ENCODE data around the gene ABCB1. TPM values are rescaled to one million over a fixed set of nuclear protein-coding genes. Genes with fewer than 3 reads are reported as not detected.

Gene ABCB1
- total and polyA plus RNA-seq, 2 of the 8 experiments (the other 6 are each of a cell fraction or from before 2014, with no cell fraction given) = 0.51 to 1.2 TPM

DNA sequence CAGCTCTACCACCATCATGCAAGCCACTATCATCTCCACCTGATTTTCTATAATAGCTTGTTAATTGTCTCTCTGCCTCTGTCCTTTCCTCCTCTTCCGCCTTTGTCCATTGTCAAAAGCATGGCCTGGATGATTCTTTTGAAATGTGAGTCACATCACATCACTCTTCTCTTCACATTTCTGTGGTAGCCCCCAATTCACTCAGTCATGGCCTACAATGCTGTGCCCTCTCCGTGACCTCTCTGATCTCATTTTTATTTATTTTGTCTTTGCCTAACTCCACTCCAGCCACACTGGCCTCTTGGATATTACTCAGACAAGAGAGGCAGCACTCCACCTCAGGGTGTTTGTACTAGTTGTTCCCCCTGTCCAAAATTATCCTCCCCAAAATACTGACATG, 120.3 kb downstream of the ABCB1 start (continued):
- TF ChIP-seq, protein P1, sequence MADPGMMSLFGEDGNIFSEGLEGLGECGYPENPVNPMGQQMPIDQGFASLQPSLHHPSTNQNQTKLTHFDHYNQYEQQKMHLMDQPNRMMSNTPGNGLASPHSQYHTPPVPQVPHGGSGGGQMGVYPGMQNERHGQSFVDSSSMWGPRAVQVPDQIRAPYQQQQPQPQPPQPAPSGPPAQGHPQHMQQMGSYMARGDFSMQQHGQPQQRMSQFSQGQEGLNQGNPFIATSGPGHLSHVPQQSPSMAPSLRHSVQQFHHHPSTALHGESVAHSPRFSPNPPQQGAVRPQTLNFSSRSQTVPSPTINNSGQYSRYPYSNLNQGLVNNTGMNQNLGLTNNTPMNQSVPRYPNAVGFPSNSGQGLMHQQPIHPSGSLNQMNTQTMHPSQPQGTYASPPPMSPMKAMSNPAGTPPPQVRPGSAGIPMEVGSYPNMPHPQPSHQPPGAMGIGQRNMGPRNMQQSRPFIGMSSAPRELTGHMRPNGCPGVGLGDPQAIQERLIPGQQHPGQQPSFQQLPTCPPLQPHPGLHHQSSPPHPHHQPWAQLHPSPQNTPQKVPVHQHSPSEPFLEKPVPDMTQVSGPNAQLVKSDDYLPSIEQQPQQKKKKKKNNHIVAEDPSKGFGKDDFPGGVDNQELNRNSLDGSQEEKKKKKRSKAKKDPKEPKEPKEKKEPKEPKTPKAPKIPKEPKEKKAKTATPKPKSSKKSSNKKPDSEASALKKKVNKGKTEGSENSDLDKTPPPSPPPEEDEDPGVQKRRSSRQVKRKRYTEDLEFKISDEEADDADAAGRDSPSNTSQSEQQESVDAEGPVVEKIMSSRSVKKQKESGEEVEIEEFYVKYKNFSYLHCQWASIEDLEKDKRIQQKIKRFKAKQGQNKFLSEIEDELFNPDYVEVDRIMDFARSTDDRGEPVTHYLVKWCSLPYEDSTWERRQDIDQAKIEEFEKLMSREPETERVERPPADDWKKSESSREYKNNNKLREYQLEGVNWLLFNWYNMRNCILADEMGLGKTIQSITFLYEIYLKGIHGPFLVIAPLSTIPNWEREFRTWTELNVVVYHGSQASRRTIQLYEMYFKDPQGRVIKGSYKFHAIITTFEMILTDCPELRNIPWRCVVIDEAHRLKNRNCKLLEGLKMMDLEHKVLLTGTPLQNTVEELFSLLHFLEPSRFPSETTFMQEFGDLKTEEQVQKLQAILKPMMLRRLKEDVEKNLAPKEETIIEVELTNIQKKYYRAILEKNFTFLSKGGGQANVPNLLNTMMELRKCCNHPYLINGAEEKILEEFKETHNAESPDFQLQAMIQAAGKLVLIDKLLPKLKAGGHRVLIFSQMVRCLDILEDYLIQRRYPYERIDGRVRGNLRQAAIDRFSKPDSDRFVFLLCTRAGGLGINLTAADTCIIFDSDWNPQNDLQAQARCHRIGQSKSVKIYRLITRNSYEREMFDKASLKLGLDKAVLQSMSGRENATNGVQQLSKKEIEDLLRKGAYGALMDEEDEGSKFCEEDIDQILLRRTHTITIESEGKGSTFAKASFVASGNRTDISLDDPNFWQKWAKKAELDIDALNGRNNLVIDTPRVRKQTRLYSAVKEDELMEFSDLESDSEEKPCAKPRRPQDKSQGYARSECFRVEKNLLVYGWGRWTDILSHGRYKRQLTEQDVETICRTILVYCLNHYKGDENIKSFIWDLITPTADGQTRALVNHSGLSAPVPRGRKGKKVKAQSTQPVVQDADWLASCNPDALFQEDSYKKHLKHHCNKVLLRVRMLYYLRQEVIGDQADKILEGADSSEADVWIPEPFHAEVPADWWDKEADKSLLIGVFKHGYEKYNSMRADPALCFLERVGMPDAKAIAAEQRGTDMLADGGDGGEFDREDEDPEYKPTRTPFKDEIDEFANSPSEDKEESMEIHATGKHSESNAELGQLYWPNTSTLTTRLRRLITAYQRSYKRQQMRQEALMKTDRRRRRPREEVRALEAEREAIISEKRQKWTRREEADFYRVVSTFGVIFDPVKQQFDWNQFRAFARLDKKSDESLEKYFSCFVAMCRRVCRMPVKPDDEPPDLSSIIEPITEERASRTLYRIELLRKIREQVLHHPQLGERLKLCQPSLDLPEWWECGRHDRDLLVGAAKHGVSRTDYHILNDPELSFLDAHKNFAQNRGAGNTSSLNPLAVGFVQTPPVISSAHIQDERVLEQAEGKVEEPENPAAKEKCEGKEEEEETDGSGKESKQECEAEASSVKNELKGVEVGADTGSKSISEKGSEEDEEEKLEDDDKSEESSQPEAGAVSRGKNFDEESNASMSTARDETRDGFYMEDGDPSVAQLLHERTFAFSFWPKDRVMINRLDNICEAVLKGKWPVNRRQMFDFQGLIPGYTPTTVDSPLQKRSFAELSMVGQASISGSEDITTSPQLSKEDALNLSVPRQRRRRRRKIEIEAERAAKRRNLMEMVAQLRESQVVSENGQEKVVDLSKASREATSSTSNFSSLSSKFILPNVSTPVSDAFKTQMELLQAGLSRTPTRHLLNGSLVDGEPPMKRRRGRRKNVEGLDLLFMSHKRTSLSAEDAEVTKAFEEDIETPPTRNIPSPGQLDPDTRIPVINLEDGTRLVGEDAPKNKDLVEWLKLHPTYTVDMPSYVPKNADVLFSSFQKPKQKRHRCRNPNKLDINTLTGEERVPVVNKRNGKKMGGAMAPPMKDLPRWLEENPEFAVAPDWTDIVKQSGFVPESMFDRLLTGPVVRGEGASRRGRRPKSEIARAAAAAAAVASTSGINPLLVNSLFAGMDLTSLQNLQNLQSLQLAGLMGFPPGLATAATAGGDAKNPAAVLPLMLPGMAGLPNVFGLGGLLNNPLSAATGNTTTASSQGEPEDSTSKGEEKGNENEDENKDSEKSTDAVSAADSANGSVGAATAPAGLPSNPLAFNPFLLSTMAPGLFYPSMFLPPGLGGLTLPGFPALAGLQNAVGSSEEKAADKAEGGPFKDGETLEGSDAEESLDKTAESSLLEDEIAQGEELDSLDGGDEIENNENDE (IDR thresholded peaks at IDR 0.05; ENCODE audit: insufficient replicate concordance, low read length) = no peak
- TF ChIP-seq, protein P2, sequence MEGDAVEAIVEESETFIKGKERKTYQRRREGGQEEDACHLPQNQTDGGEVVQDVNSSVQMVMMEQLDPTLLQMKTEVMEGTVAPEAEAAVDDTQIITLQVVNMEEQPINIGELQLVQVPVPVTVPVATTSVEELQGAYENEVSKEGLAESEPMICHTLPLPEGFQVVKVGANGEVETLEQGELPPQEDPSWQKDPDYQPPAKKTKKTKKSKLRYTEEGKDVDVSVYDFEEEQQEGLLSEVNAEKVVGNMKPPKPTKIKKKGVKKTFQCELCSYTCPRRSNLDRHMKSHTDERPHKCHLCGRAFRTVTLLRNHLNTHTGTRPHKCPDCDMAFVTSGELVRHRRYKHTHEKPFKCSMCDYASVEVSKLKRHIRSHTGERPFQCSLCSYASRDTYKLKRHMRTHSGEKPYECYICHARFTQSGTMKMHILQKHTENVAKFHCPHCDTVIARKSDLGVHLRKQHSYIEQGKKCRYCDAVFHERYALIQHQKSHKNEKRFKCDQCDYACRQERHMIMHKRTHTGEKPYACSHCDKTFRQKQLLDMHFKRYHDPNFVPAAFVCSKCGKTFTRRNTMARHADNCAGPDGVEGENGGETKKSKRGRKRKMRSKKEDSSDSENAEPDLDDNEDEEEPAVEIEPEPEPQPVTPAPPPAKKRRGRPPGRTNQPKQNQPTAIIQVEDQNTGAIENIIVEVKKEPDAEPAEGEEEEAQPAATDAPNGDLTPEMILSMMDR (IDR thresholded peaks at IDR 0.05; ENCODE audit: control extremely low read depth in 1 of 3, insufficient read depth in 1 of 3, low read depth in 1 of 3, low read length in 3 of 3) = no peak
- TF ChIP-seq TCF12 (IDR thresholded peaks at IDR 0.05; ENCODE audit: low read depth, low read length) = no peak
- TF ChIP-seq KDM1A (IDR thresholded peaks at IDR 0.05; ENCODE audit: borderline replicate concordance, low read length) = no peak
- TF ChIP-seq RAD21 (IDR thresholded peaks at IDR 0.05 in 1 of 2, conservative IDR thresholded peaks at IDR 0.05 in 1 of 2; ENCODE audit: low read depth in 2 of 2, low read length in 2 of 2) = no peak
- TF ChIP-seq CEBPB (IDR thresholded peaks at IDR 0.05; ENCODE audit: low read depth, low read length) = no peak
- no peak for TF ChIP-seq YY1 (IDR thresholded peaks at IDR 0.05; ENCODE audit: low read depth, low read length)
- TF ChIP-seq EZH2 (IDR thresholded peaks at IDR 0.05; ENCODE audit: low read depth, low read length, severe bottlenecking) = no peak
- no peak for TF ChIP-seq JUN (IDR thresholded peaks at IDR 0.05; ENCODE audit: low read depth, low read length)
